AG04450 (cell line): ENCODE data around the gene TMEM91. TPM values are rescaled to one million over a fixed set of nuclear protein-coding genes. Genes with fewer than 3 reads are reported as not detected.

ENCODE experiments used
- CTCF ChIA-PET: fragments of 300-600, 350-600 bp; formaldehyde crosslinking; extraction: SDS; loops from one replicate; lab custom pipeline; 2022; ENCODE audit warnings: antibody characterized with exemption, inconsistent platforms; lab: Charles Lee
- POLR2A ChIA-PET: fragments of 350-600 bp; formaldehyde crosslinking; extraction: SDS; loops from one replicate; lab custom pipeline; 2021; ENCODE audit warnings: antibody characterized with exemption, inconsistent platforms; lab: Yijun Ruan, JAX
- DNase-seq: peaks from one replicate; pipeline ENCODE4 v3.0.0-alpha.2; 2011; ENCODE audit warnings: low read depth, low spot score
- H3K27ac ChIP-seq: one replicate; pipeline ENCODE4 v1.5.1; 2012; ENCODE audit warnings: low read depth, low read length, control low read depth
- H3K27me3 ChIP-seq: one replicate; pipeline ENCODE4 v1.6.0; 2012; ENCODE audit warnings: low read length; ENCODE audit not compliant: control insufficient read depth, insufficient read depth
- H3K4me3 ChIP-seq: 2 replicates; pipeline ENCODE4 v1.5.1; 2011; ENCODE audit warnings: mild to moderate bottlenecking, low read depth, low read length, control low read depth
- H3K9me3 ChIP-seq: 2 replicates; pipeline ENCODE4 v1.5.1; 2012; ENCODE audit warnings: low read length; ENCODE audit not compliant: control insufficient read depth, insufficient read depth
- CTCF ChIP-seq: IDR thresholded peaks from 2 replicates; pipeline ENCODE4 v1.5.1; 2011; ENCODE audit warnings: low read depth, low read length, control low read depth, inconsistent platforms
- polyA plus RNA-seq: library from polyadenylated mRNA; depleted of rRNA; stranded (reverse); fragments of >200 nt; gene quantifications from 2 replicates; pipeline ENCODE4 v1.2.3, GENCODE V29; 2011

TMEM91 gene
- polyA plus RNA-seq, 1 experiment, result 5.2 TPM

- ChIA-PET CTCF (no interaction called here), POLR2A (interaction anchor here (0.6 kb wide), 1 partner anchor 157 kb away, joined by 3 read pairs; the partner anchor contains the start of gene HNRNPUL1)
- DNase-seq, result no peak
- Histone ChIP-seq H3K27ac (no peak overlapping the region), H3K9me3 (no peaks in the 10 kb centered on the region; the same call in 1 of the 2 replicates), H3K4me3 (no peak overlapping the region), H3K27me3 (no peaks in the 10 kb centered on the region)
- TF ChIP-seq CTCF, result no peak
These were observed 45.0 kb downstream of the TMEM91 start for GRCh38 chr19:41421314-41421713.

- H3K27ac ChIP-seq, result no peak overlapping the region
- ChIA-PET CTCF (no interaction called here), POLR2A (no interaction called here)
These were observed 45.6 kb downstream of the TMEM91 start for GRCh38 chr19:41421973-41422372.

GRCh38 chr19:41422456-41422855 is 46.1 kb downstream of the TMEM91 start:
- Histone ChIP-seq H3K9me3 (no peaks in the 10 kb centered on the region; the same call in 1 of the 2 replicates), H3K4me3 (no peak overlapping the region), H3K27ac (no peak overlapping the region), H3K27me3 (no peaks in the 10 kb centered on the region)
- ChIA-PET CTCF (no interaction called here), POLR2A (no interaction called here)
- no peak for TF ChIP-seq CTCF
- DNase-seq, result no peak

More at GRCh38 chr19:41421973-41422372, 45.6 kb downstream of the TMEM91 start:
- Histone ChIP-seq H3K4me3 (no peak overlapping the region), H3K9me3 (no peaks in the 10 kb centered on the region; the same call in 1 of the 2 replicates), H3K27me3 (no peaks in the 10 kb centered on the region)
- TF ChIP-seq CTCF, result no peak
- no peak for DNase-seq

- CTCF ChIA-PET, result no interaction called here
- POLR2A ChIA-PET, result no interaction called here
- TF ChIP-seq CTCF, result no peak
- H3K9me3 ChIP-seq, result no peaks in the 10 kb centered on the region; the same call in 1 of the 2 replicates
- H3K27me3 ChIP-seq, result no peaks in the 10 kb centered on the region
- H3K4me3 ChIP-seq, result no peak overlapping the region
- DNase-seq, result no peak
- H3K27ac ChIP-seq, result no peak overlapping the region
These were observed 46.6 kb downstream of the TMEM91 start for GRCh38 chr19:41422955-41423354.

- TF ChIP-seq CTCF, result no peak
- POLR2A ChIA-PET, result interaction anchor here (0.6 kb wide), 1 partner anchor 203 kb away, joined by 4 read pairs; no protein-coding TSS in a partner anchor
- Histone ChIP-seq H3K9me3 (no peaks in the 10 kb centered on the region; the same call in 1 of the 2 replicates), H3K27me3 (no peaks in the 10 kb centered on the region), H3K27ac (no peak overlapping the region), H3K4me3 (no peak overlapping the region)
- CTCF ChIA-PET, result interaction anchor here (0.6 kb wide), 1 partner anchor 450 kb away, joined by 3 read pairs; no protein-coding TSS in a partner anchor
- no peak for DNase-seq
These were observed 48.2 kb downstream of the TMEM91 start for GRCh38 chr19:41424335-41425173.
